Thyroid gland (tissue), 4 donors: ENCODE data around the gene LAPTM4A.

Source experiments
- CTCF ChIP-seq, 6 experiments: fragments of 200-600 bp in 3 of 6; fragments of 450-650 bp in 3 of 6; sonication (generic) in 3 of 6; IDR thresholded peaks; one replicate each; pipeline ENCODE4 v1.5.1; 2016 to 2019; ENCODE audit warnings: antibody characterized with exemption in 6 of 6, mild to moderate bottlenecking in 2 of 6, inconsistent platforms in 1 of 6, moderate library complexity in 1 of 6
- POLR2A ChIP-seq, 2 donors: fragments of 450-650 bp; IDR thresholded peaks; one replicate each; pipeline ENCODE4 v1.6.1; 2017; ENCODE audit warnings: antibody characterized with exemption in 2 of 2, mild to moderate bottlenecking in 2 of 2, moderate library complexity in 1 of 2

- no peak for TF ChIP-seq POLR2A (IDR thresholded peaks at IDR 0.05)
- no peak for TF ChIP-seq CTCF (IDR thresholded peaks at IDR 0.05)
These were observed 14.6 kb upstream of the LAPTM4A start for GRCh38 chr2:20065885-20066602.
